Stimulated activated CD8-positive, alpha-beta memory T cell treated with anti-CD3 and anti-CD28 coated beads, Interleukin-7, amount 100 ng/mL, for 48 hours (primary cell): ENCODE data around the gene CBLL1.

Source experiments
- DNase-seq, 2 donors: peaks; one replicate each; pipeline ENCODE4 v3.0.0-alpha.2; 2020; ENCODE audit warnings: low read depth in 1 of 2; ENCODE audit errors: extremely low read depth in 1 of 2

CBLL1 gene, protein sequence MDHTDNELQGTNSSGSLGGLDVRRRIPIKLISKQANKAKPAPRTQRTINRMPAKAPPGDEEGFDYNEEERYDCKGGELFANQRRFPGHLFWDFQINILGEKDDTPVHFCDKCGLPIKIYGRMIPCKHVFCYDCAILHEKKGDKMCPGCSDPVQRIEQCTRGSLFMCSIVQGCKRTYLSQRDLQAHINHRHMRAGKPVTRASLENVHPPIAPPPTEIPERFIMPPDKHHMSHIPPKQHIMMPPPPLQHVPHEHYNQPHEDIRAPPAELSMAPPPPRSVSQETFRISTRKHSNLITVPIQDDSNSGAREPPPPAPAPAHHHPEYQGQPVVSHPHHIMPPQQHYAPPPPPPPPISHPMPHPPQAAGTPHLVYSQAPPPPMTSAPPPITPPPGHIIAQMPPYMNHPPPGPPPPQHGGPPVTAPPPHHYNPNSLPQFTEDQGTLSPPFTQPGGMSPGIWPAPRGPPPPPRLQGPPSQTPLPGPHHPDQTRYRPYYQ

DNA sequence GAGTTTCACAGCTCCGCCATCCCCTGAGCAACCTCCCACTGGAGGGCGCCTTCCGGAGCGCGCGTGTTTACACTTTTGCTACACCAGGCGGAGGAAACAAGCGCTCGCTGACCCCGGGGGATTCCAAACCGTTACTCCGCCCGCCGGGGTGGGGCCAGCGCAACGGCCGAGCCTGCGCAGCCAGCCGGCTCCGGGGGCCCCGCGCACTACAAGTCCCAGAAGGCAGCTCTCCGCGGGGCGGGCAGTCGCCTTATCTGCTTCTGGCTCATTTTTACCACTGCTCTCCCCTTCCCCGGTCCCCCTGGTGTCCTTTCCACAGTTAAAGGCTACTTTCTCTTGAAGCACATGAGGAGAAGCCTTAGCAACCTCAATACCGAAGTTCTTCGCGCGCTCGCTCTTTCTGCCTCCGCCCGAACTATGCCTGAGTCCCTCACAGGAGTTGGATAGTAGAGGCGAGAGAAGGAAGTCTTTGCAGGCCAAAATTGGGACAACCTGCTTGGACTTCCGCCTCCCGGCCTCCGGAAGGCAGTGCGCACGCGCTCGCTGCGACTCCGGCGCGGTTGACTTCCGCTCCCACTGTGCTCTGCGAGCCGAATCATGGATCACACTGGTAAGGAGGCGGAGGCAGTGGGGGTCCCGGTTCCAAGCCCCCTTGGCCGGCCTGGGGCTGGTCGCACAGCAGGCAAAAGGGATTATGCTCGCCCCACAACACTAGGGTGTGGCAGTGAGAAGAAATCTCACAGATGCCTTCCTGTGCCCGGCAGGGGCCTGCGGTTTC is at the start of gene CBLL1:
Gene CBLL1, plus strand, starts transcription at position 576 of the 778 bp plus-strand sequence. Its CDS starts 22 bp downstream, at position 598.
- peak; percentile 96 to 98 for DNase-seq

DNA sequence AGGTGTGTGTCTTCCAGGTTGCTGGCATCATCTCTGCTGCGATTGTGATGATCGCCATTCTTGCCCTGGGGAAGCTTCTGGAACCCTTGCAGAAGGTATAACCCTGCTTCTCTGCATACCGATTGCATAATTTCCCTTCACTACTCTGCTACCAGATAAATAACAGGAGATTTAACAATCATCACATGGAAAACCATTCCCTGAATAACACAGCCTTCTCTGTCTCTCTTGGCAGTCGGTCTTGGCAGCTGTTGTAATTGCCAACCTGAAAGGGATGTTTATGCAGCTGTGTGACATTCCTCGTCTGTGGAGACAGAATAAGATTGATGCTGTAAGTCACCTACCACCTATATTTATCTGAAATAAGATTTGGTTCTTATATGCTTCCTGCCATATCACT is 49.6 kb upstream of the CBLL1 start:
- DNase-seq = no peak

DNA sequence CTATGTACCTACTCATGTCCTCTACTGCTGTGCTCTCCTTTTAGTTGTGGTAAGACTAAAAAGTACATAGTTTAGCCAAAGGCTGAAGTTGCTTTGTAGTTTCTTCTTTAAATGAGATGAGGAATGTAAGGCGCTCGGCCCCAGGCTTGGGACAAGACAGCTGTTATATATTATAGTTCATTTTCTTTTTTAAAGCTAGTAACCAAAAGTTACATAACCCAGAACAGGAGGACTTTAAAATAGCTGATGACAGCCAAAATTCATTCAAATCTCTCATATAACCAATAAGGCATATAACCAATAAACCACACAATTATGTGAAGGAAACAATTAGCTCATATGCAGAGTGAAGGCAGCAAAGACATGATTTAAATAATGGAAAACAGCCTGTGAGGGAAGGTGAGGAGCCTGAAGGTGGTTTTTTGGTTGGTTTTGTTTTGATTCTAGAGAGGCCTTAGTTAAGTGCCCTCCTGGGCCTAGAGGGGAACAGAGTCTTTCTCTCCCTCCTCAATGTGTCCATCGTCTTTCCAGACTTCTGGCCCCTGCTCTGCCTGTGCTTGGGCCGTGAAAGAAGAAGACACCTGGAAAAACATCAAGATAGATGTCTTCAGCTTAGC is 47.5 kb upstream of the CBLL1 start:
- no peak for DNase-seq

DNA sequence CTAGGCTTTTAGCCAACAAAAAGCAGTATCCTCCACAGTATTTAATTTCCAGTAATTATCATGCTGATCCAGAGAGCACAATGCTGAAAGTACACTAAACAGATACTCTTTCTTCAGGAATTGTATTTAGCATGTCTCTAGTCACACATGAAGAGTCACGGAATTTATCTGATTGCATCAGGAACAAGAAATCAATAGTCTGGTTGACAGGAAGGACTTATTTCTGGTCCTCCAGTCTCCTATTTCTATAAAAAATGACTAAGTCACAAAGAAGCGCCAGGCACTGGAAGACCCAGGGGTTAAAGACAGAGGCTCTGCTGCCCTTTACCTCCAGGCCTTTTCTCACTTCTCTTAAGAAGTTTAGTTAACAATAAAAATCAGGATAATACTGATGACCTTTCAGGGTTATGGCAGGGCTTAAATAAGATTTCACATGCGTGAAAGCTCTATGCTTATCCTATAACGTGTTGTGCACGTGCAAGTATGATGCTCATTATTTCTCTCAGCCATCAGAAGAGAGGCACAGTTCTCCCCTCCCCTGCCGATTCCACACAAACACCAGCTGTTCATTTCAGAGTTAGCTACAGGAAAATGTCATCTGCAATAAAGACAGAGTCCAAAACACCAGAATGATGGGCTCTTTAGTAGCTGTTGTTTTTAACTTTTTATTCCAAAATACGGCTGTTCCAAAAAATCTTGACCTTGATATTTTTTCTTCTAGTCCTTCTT is 46.5 kb upstream of the CBLL1 start:
- no peak for DNase-seq

DNA sequence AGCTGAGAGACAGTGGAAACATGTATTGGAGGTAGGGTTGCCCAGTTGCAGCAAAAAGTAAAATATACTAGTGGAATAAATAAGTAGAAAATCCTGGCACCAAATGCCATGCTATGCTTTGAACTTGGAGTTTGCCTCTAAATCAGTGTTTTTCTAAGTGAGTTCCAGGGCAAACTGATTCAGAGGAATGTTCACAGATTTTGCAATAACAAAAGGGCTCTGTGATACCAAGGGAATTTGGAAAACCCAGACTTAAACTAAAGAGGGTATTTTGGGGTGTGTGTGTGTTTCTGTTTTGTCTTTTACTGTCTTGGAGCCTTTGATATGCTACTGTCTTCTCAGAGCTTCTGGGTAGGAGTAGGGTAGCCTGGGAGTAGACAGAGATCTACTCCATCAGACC is 43.4 kb upstream of the CBLL1 start:
- no peak for DNase-seq

DNA sequence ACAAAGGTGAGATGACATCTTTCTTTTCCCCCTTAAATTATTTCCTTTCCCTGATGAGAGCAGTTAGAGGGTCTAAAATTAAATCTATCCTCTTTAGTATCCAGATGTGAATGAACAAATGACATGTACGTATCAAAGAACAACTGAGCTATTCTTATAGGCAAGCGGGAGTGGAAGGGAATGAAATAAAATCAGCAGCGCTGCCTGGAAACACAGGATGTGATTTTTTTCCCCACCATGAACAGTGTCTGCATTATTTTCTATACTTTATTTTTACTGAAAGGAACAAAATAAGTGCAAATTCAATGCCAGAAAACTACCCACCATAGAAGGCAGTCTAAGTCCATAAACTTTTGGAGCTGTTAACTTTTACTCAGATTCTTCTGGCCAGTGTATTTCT is 42.8 kb upstream of the CBLL1 start:
- no peak for DNase-seq

DNA sequence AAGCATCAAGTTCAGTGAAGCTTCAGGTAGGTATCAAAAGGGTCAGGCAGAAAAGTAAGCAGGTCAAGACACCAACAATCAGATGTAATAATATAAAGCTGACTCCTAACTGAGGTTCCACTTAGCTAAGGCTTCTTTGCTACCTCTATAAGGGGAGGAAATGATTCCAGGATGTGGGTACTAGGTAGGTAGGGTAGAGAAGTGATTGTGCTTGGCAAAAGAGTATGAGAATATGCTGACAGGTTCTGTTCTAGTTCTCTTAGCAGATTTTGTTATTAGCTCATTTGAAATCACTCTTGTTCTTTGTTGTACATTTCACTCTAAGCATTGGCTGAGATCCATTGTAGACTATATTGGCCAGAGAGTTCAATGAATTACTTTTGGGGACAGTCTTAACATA is 40.7 kb upstream of the CBLL1 start:
- DNase-seq = no peak

DNA sequence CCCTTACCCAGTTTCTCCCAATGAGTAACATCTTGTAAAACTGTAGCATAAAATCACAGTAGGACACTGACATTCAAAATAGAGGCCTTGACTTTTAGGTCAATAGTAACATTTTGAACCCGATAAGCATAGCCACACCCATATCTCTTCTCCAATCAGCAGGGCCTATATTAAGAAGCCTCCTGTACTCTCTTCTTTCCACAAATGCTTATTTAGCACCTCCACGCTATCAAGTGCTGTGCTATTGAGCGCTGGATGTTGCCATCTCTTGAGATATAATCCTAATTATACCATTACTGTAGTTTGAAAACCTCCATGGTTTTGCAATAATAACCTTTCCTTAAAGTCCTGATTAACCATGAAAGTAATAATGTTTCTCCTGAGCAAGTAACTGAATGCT is 40.1 kb upstream of the CBLL1 start:
- no peak for DNase-seq

DNA sequence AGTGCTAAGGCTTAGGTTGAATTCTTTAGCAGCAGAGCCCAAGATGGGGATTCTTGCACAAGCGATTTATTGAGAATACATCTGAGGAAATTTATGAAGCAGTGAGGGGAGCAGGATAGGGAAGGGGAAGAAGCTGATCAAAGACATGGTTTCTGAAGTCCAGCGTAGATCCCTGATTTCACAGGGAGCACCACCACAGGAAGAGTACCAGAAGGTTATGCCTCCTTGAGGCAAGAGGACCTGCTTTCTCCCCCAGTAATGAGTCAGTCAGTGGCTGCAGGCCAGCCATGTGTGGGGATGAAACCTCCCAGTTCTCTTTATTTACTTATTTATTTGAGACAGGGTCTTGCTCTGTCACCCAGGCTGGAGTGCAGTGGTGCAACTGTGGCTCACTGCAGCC is 35.0 kb upstream of the CBLL1 start:
- no peak for DNase-seq

DNA sequence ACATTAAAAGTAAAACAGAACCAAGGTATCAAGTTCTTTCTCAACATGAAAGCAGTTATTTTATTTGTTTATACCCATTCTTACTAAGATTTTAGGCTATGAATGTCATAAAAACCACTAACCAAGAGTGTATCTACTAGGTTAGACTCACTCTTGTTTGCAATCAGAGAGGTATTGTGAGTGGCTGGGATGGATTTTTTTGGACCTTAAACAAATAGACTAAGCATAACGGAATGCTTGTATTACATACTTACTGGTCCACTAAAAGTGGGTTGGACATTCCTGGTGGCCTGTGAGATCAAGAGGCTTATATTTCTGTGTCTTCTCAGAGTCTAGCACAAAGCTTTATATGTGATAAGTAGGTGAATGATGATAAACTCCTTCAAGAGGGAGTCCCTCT is 32.6 kb upstream of the CBLL1 start:
- no peak for DNase-seq

DNA sequence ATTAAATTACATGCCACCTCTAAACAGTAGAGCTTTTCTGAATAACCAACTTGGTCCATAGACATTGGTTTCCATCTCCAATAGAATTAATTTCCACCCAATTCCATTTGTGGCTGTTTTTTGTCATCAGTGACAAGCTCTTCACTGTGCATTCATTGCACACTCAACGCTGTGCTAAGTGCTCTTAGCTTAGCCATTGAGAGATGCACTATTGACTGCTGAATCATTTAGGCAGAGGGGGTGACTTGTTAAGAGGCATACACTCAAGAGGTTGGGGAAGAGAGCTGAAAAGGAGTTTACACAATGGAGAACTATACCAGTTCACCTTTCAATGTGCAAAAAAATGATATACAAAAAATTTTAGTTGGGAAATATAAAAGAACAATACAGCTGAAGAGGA is 31.9 kb upstream of the CBLL1 start:
- no peak for DNase-seq

DNA sequence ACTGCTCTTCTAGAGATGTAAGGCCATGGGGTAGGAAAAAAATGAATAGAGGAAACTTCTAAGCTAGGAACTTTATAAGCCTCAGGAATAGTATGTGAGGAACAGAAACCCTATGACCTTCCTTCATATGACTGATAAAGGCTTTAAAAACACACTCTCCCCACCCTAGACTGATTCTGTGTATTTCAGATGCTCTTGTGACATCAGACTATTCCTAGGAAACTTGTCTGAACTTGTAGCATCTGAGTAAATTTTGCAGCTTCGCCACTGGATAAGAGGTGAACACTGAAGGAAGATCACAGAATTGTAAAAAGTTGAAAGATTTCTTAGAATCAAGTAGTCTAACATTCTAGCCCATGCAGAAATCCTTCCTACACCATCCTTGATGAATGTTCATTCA is 31.0 kb upstream of the CBLL1 start:
- no peak for DNase-seq

DNA sequence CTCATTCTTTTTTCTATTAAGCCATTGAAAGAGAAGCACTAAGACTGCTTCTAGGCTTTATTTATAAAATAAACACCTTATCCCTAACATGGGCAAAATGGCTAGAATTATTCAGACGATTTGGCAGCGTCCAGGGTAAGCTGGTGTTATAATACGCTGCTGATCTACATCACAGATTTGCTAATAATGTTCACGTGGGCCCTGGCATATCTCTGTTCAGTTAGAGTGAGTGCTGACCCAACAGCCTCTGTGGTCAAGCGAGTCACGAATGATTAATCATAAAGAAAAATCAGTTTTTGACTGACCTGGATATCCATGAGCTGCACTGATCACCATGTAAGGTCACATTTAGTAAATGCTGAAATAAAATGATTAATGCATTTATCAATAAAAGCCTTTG is 28.4 kb upstream of the CBLL1 start:
- no peak for DNase-seq

DNA sequence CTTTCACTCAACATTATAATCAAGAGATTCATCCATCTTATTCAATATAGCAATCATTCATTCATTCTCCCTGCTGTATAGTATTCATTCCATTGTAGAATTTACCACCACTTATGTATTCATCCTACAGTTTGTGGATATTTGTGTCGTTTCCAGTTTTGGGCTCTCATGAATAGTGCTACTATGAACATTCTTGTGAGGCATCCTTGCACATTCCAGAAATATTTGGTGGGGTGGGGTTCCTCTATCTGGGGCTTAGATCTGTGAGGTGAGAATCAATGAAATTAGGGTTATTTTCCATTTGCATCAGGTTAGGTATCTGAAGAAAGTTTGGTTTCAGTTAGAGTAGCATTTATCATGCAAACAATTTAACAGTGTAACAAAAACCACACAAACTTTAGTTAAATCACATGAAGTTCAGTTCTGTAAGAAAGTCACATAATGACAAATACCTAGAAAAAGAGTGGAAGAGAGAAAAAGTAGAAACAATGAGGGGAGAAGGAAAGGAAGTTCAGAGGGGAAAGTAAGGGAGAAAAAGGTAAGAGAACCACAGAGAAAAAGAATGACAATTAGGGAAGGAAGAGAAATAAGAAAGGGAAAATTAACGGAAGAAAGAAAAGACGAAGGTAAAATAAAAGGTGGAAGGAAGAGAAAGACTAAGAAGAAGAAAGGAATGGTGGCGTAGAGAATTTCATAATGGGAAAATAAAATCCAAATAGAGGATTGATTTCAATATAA is 25.3 kb upstream of the CBLL1 start:
- no peak for DNase-seq

DNA sequence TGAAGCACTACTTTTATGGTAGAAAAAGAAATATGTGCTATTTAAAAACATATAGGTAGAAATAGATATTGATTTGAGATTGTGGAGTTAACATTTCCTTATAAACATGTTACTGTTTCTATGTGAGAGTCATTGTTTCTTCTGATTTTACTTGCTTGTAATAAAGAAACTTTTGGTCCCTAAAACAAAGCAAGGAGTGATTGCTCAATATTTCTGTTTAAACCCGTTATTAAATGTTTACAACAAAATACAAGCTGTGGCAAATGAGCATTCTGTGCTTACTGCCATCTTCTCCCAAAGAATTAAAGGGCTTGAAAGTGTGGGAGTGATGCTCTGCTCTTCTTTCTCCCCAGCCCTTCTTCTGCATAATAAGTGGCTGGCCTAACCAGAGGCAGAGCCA is 22.7 kb upstream of the CBLL1 start:
- DNase-seq = no peak

DNA sequence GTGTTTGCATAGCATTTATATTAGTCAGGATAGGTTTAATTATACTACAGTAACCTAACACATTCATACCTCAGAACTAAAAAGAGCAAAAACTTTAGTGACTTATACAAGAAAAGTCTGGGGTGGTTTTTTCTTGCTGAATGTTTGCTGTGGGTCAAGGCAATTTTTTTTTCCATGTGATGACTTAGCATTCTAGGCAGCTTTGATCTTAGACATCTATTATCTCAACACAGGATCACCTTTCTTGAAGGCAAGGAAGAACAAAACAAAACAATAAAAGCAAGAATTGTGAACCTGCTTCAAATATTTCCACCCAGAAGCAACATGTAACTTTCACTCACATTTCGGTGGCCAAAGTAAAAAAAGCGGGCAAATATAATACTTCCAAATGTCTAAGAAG is 20.7 kb upstream of the CBLL1 start:
- DNase-seq = no peak

DNA sequence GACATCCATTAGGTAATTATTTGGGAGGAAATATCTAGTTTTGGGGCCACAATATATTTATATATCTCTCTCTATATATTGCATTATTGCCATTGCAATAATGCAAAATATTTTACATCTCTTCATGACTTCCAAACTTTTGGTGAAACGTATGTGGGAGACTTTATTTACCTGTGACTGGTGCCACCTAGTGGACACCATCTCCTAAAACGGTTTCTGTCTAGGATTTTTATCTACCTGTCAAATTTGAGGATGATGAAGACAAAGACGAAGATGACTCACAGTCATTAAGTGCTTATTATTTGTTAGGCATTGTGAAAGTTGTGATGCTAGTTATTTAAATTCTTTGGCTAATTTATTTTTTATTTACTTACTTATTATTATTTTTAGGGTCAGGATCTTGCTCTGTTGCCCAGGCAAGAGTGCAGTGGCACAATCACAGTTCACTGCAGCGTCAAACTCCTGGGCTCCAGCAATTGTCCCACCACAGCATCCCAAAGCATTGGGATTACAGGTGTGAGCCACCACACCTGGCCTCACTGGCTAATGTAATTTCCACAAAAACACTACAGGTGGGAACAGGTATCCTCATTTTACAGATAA is 18.7 kb upstream of the CBLL1 start:
- peak in 1 of 2 donors; percentile 11 for DNase-seq

DNA sequence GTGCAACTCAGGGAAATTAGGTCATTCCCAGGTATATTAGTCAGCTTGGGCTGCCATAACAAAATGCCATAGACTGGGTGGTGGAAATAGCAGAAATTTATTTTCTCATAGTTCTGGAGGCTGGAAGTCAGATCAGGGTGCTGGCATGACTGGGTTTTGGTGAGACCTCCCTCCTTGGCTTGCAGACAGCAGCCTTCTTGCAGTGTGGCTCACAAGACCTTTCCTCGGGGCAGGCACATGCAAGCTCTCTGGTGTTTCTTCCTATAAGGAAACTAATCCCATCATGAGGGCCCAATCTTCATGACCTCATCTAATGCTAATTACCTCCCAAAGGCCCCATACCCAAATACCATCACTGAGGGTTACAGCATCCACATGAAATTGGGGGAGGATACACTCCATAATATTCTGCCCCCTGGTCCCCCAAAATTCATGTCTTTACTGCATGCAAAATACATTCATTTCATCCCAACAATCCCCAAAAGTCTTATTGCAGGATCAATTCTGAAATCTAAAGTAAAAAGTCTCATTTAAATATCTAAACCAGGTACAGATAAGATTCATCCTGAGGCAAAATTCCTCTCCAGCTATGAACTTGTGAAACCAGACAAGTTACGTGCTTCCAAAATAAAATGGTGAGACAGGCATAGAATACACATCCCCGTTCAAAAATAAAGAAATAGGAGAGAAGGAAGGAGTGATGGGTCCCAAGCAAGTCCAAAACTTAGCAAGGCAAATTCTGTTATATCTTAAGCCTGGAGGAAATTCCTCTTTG is 17.4 kb upstream of the CBLL1 start:
- no peak for DNase-seq

DNA sequence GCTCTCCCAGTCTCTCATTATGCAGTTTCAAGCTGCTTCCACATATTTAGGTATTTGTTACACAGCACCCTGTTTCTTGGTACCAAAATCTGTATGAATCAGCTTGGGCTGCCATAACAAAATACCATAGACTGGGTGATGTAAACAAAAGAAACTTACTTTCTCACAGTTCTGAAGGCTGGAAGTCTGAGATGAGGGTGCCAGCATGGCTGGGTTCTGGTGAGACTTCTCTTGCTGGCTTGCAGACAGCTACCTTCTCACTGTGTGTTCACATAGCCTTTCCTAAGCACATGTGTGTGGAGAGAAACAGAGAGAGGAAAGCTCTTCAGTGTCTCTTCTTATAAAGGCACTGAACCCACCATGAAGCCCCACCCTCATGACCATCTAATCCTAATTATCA is 15.7 kb upstream of the CBLL1 start:
- no peak for DNase-seq
